Stimulated activated CD8-positive, alpha-beta memory T cell treated with anti-CD3 and anti-CD28 coated beads, Interleukin-2, amount 100 ng/mL, for 48 hours (primary cell): Measurements from ENCODE around the gene OTUD5.
"Not testable (repeated sequence)": the region's sequence is repeated elsewhere in the genome, so short reads cannot be mapped to it uniquely, and the experiment has no call there.

Source experiments
- DNase-seq, 2 donors: peaks; one replicate each; pipeline ENCODE4 v3.0.0-alpha.2; 2020; ENCODE audit warnings: low read depth in 2 of 2

OTUD5 gene

GRCh38 chrX:48890296-48890925 lies 67.0 kb downstream of the OTUD5 start:
- DNase-seq, result no peak

- DNase-seq, result not testable (repeated sequence)
Measured at GRCh38 chrX:48886586-48886985, 70.8 kb downstream of the OTUD5 start.

GRCh38 chrX:48883729-48884128 lies 73.7 kb downstream of the OTUD5 start:
- no peak for DNase-seq

- DNase-seq, result not testable (repeated sequence)
Measured at GRCh38 chrX:48876944-48877343, 80.5 kb downstream of the OTUD5 start.
